Gastroesophageal sphincter (tissue), 3 donors: Measurements from ENCODE around the gene DIPK1A.

Experiments used
- CTCF ChIP-seq, 4 experiments: fragments of 200-600 bp in 2 of 4; fragments of 450-650 bp in 2 of 4; sonication (generic) in 1 of 4; IDR thresholded peaks; one replicate each; pipeline ENCODE4 v1.5.1; 2017 to 2019; ENCODE audit warnings: antibody characterized with exemption in 4 of 4, mild to moderate bottlenecking in 2 of 4, moderate library complexity in 2 of 4
- POLR2AphosphoS5 ChIP-seq: sonication (generic); formaldehyde crosslinking; IDR thresholded peaks from one replicate; pipeline ENCODE4 v1.6.1; 2017; ENCODE audit warnings: antibody characterized with exemption

GRCh38 chr1:92998821-92999220 is 37.6 kb upstream of the DIPK1A start:
- no peak for TF ChIP-seq POLR2AphosphoS5
- TF ChIP-seq CTCF (IDR thresholded peaks at IDR 0.05): no peak
